NCI-H2227 (cell line): ENCODE results near the gene PDGFRB.

Source experiments
- DNase-seq: peaks from one replicate; lab custom pipeline; 2025; ENCODE audit not compliant: unreplicated experiment; lab: John Stamatoyannopoulos, UW

Gene PDGFRB

GRCh38 chr5:150182774-150183173, 27.1 kb upstream of the PDGFRB start:
- DNase-seq: no peak

- no peak for DNase-seq
Measured at GRCh38 chr5:150181766-150182545, 26.3 kb upstream of the PDGFRB start.

- no peak for DNase-seq
Measured at GRCh38 chr5:150181027-150181426, 25.4 kb upstream of the PDGFRB start.

GRCh38 chr5:150180241-150181026, 24.8 kb upstream of the PDGFRB start:
- DNase-seq: no peak

- DNase-seq: no peak
Measured at GRCh38 chr5:150179019-150179620, 23.5 kb upstream of the PDGFRB start.

- no peak for DNase-seq
Measured at GRCh38 chr5:150178262-150178661, 22.6 kb upstream of the PDGFRB start.

- DNase-seq: no peak
Measured at GRCh38 chr5:150177721-150178120, 22.1 kb upstream of the PDGFRB start.

- DNase-seq: no peak
Measured at GRCh38 chr5:150176745-150177477, 21.3 kb upstream of the PDGFRB start.

GRCh38 chr5:150175536-150175935, 19.9 kb upstream of the PDGFRB start:
- no peak for DNase-seq

- no peak for DNase-seq
Measured at GRCh38 chr5:150175076-150175475, 19.4 kb upstream of the PDGFRB start.

- DNase-seq: no peak
Measured at GRCh38 chr5:150174285-150174684, 18.6 kb upstream of the PDGFRB start.

- DNase-seq: no peak
Measured at GRCh38 chr5:150173161-150173560, 17.5 kb upstream of the PDGFRB start.

GRCh38 chr5:150172556-150172955, 16.9 kb upstream of the PDGFRB start:
- DNase-seq: no peak

GRCh38 chr5:150172145-150172544, 16.5 kb upstream of the PDGFRB start:
- no peak for DNase-seq

- no peak for DNase-seq
Measured at GRCh38 chr5:150168864-150169263, 13.2 kb upstream of the PDGFRB start.

- DNase-seq: no peak
Measured at GRCh38 chr5:150167908-150168307, 12.3 kb upstream of the PDGFRB start.

GRCh38 chr5:150167512-150167850, 11.8 kb upstream of the PDGFRB start:
- no peak for DNase-seq

- no peak for DNase-seq
Measured at GRCh38 chr5:150166650-150167511, 11.2 kb upstream of the PDGFRB start, which contains the start of gene CDX1. Gene CDX1, plus strand, starts transcription at chr5:150166778. Its CDS starts 99 bp downstream, at chr5:150166877.

GRCh38 chr5:150166037-150166649, 10.5 kb upstream of the PDGFRB start:
- no peak for DNase-seq
